D721Med (cell line): ENCODE results near the gene COL23A1.

Source experiments
- DNase-seq: peaks from one replicate; pipeline ENCODE4 v3.0.0; 2011; ENCODE audit warnings: low spot score; ENCODE audit not compliant: insufficient read length
- FAIRE-seq: peaks from 2 replicates; lab custom pipeline; 2011; peaks lifted over from hg19 to GRCh38; lab: Jason Lieb, UNC
- TF ChIP-seq, protein P1 (sequence below): IDR thresholded peaks from 2 replicates; pipeline ENCODE4 v1.5.1; 2012; ENCODE audit warnings: mild to moderate bottlenecking, control low read depth; ENCODE audit not compliant: insufficient read depth; ENCODE audit errors: missing control alignments

COL23A1 gene

DNA sequence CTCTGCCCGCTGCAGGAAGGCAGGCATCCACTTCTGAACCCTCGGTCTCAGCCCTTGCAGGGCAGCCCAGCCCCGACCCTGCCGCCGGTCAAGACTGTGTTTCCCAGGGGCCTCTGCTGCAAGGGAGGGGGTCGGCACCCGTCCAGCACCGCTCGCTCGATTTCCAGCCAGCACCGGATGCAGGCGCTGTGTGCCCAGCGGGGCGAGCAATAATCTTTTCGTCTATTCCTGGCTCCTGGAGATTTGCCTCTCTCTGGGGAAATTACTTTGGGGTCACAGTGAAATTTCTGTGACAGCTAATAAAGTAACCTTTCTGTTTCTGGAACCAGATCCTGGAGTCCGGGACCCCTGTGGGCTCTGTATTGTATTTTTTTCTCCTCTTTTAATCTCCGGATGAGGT lies 155.3 kb downstream of the COL23A1 start:
- no peak for FAIRE-seq
- no peak for DNase-seq
- TF ChIP-seq, protein P1, sequence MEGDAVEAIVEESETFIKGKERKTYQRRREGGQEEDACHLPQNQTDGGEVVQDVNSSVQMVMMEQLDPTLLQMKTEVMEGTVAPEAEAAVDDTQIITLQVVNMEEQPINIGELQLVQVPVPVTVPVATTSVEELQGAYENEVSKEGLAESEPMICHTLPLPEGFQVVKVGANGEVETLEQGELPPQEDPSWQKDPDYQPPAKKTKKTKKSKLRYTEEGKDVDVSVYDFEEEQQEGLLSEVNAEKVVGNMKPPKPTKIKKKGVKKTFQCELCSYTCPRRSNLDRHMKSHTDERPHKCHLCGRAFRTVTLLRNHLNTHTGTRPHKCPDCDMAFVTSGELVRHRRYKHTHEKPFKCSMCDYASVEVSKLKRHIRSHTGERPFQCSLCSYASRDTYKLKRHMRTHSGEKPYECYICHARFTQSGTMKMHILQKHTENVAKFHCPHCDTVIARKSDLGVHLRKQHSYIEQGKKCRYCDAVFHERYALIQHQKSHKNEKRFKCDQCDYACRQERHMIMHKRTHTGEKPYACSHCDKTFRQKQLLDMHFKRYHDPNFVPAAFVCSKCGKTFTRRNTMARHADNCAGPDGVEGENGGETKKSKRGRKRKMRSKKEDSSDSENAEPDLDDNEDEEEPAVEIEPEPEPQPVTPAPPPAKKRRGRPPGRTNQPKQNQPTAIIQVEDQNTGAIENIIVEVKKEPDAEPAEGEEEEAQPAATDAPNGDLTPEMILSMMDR, result no peak

DNA sequence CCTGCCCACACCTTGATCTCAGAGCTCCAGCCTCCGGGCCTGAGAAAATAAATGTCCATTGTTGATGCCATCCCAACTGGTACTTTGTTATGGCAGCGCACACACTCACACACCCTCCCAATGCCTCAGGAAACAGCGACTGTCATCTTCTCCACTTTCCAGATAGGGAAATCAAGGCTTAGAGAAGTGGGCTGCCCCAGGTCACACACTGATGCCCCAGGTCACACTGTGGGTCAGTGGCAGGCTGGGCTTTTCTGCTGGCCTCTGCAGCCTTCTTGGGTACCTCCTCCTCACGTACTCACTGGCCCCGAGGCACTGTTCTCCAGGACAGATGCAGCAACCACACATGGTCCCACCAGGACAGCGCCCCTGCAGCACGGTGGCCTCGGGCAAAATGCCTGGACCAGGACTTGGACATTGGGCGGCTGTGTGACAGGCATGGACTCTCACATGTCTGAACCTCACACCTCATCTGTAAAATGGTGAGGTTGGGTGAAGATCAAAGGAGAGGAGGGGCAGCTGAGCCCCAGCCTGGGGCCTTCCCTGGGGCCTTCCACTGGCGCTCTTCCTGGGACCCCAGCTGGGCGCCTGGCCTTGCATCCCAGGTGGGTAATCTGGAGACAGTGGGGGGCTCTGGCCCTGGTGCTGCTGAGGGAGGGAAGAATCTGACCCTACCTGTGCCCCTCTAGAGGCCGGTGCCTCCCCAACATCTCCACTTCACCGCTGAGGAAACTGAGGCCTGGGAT lies 156.0 kb downstream of the COL23A1 start:
- TF ChIP-seq, protein P1, result no peak
- DNase-seq (no peak), FAIRE-seq (no peak)

DNA sequence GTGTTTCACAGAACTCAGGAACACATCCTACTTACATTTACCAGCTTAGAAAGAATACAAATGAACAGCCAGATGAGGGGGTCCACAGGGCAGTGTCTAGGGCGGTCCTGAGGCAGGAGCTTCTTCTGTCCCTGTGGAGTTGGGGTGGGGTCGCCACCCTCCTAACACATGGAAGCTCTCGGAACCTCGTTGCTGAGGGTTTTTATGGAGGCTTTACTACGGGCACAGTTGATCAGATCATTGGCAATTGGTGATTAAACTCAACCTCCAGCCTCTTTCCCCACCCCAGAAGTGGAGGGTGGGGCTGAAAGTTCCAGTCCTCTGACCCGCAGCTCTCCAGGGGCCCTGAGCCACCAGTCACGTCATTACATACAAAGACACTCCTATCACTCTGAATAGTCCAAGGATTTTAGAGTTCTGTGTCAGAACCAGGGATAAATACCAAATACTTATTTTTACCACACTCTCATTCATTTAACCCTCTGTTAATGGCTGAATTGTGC lies 156.9 kb downstream of the COL23A1 start:
- no peak for FAIRE-seq
- no peak for DNase-seq
- TF ChIP-seq, protein P1, result no peak

DNA sequence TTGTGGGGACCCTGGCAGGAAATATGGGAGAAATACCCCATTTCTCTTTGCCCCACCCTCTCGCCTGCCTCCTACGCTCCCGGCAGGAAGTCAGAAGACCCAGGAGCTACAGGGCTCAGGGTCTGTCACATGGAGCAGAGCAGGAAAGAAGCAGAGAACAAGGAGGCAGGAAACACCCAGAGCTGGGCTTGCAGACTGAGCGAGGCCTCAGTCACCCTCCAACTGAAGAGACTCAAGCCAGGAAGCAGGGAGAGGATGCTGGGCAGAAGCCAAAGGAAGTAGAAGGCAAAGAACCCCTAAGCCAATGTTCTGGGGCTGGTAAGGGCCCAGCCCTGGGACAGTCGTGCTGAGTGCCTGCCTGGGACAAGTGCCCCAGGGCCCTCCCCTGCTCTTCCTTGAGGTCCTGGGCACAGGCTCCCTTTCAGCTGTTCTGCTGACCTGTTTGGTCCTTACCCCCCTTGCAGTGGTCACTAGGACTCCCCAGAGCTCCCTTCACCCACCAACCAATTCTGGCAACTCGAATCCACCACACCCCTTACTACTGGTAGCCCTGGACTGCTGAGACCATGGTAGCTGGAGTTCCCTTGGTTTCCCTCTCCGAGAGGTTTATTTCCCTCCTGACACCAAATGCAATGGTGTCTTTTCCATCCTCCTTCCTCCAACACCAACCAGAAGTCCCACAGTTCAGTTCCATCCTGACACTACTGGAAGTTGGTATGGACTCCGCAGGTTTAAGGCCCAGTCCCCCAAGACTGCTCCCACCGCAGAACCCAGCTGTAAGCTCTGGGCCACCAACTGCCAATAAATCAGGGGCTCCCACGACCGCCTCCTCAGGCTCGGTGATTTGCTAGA lies 157.5 kb downstream of the COL23A1 start:
- TF ChIP-seq, protein P1, result no peak
- FAIRE-seq, result no peak
- no peak for DNase-seq

GRCh38 chr5:178431782-178432165 lies 158.4 kb downstream of the COL23A1 start:
- DNase-seq, result no peak
- TF ChIP-seq, protein P1, result no peak
- FAIRE-seq, result no peak

- DNase-seq (no peak), FAIRE-seq (no peak)
- TF ChIP-seq, protein P1, result no peak
These were observed 159.0 kb downstream of the COL23A1 start for GRCh38 chr5:178431063-178431781.
